GM12878 (cell line): ENCODE measurements around the gene SUB1. TPM values are rescaled to one million over a fixed set of nuclear protein-coding genes. Genes with fewer than 3 reads are reported as not detected.

Experiments used
- ATF3 ChIP-seq: IDR thresholded peaks from 2 replicates; pipeline ENCODE4 v1.6.1; 2011; ENCODE audit warnings: low read depth, mild to moderate bottlenecking, low read length, moderate library complexity, borderline replicate concordance; ENCODE audit errors: extremely low read depth
- ATF7 ChIP-seq: fragments of 450-650 bp; IDR thresholded peaks from 2 replicates; pipeline ENCODE4 v1.6.1; 2016; ENCODE audit warnings: low read depth, mild to moderate bottlenecking
- BACH1 ChIP-seq: fragments of 450-650 bp; IDR thresholded peaks from 2 replicates; pipeline ENCODE4 v1.6.1; 2017; ENCODE audit warnings: mild to moderate bottlenecking, borderline replicate concordance
- BCL11A ChIP-seq: IDR thresholded peaks from 2 replicates; pipeline ENCODE4 v1.6.1; 2011; ENCODE audit warnings: low read depth, low read length
- CEBPB ChIP-seq, 2 experiments: fragments of 150-350 bp in 1 of 2; IDR thresholded peaks; 2 replicates each; pipeline ENCODE4 v1.6.1; 2012 to 2014; ENCODE audit warnings: low read depth in 2 of 2, low read length in 2 of 2, borderline replicate concordance in 1 of 2, inconsistent platforms in 1 of 2
- CREB1 ChIP-seq: IDR thresholded peaks from 2 replicates; pipeline ENCODE4 v1.6.1; 2012; ENCODE audit warnings: low read depth, mild to moderate bottlenecking, inconsistent platforms
- CTCF ChIP-seq, 3 experiments: IDR thresholded peaks in 2 of 3; conservative IDR thresholded peaks in 1 of 3; 2 replicates each; pipeline ENCODE4 v1.5.1; 2011; ENCODE audit warnings: low read depth in 3 of 3, low read length in 3 of 3, mild to moderate bottlenecking in 3 of 3, control low read depth in 2 of 3, moderate library complexity in 2 of 3, inconsistent platforms in 1 of 3, mixed read lengths in 1 of 3; ENCODE audit not compliant: control insufficient read depth in 2 of 3, insufficient read depth in 1 of 3; ENCODE audit errors: extremely low read depth in 1 of 3
- EED ChIP-seq: sonication (generic); IDR thresholded peaks from 2 replicates; pipeline ENCODE4 v1.6.1; 2016; ENCODE audit warnings: antibody characterized with exemption, low read depth
- FOS ChIP-seq: IDR thresholded peaks from 3 replicates; pipeline ENCODE4 v1.6.1; 2011; ENCODE audit warnings: borderline replicate concordance; ENCODE audit not compliant: insufficient read length; ENCODE audit errors: extremely low read depth
- HDGF ChIP-seq: fragments of 450-650 bp; IDR thresholded peaks from 2 replicates; pipeline ENCODE4 v1.6.1; 2016; ENCODE audit warnings: antibody characterized with exemption
- KLF5 ChIP-seq: fragments of 450-650 bp; IDR thresholded peaks from 2 replicates; pipeline ENCODE4 v1.6.1; 2014; ENCODE audit warnings: mild to moderate bottlenecking; ENCODE audit not compliant: partially characterized antibody
- MLLT1 ChIP-seq: fragments of 450-650 bp; IDR thresholded peaks from 2 replicates; pipeline ENCODE4 v1.6.1; 2016; ENCODE audit warnings: mild to moderate bottlenecking
- NFYA ChIP-seq: IDR thresholded peaks from 2 replicates; pipeline ENCODE4 v1.6.1; 2011; ENCODE audit warnings: low read depth, mild to moderate bottlenecking, low read length, improper control_type of control experiment, borderline replicate concordance
- NFYB ChIP-seq: IDR thresholded peaks from 2 replicates; pipeline ENCODE4 v1.6.1; 2011; ENCODE audit warnings: low read depth, mild to moderate bottlenecking, low read length, improper control_type of control experiment, moderate library complexity; ENCODE audit not compliant: insufficient read depth
- NR2C2 ChIP-seq: IDR thresholded peaks from 2 replicates; pipeline ENCODE4 v1.6.1; 2011; ENCODE audit warnings: borderline replicate concordance, low read depth; ENCODE audit not compliant: control insufficient read depth, insufficient read length
- PAX8 ChIP-seq: fragments of 450-650 bp; IDR thresholded peaks from 2 replicates; pipeline ENCODE4 v1.6.1; 2017; ENCODE audit warnings: mild to moderate bottlenecking, moderate library complexity
- SIX5 ChIP-seq: IDR thresholded peaks from 2 replicates; pipeline ENCODE4 v1.6.1; 2011; ENCODE audit warnings: mild to moderate bottlenecking, low read depth, low read length, moderate library complexity; ENCODE audit not compliant: severe bottlenecking
- SRF ChIP-seq, 2 experiments: IDR thresholded peaks; 2 replicates each; pipeline ENCODE4 v1.6.1; 2011; ENCODE audit warnings: low read depth in 2 of 2, low read length in 2 of 2, mild to moderate bottlenecking in 1 of 2, moderate library complexity in 1 of 2
- WRNIP1 ChIP-seq: IDR thresholded peaks from 2 replicates; pipeline ENCODE4 v1.6.1; 2011; ENCODE audit warnings: low read depth, low read length, improper control_type of control experiment, borderline replicate concordance
- ZBTB33 ChIP-seq: fragments of 450-650 bp; IDR thresholded peaks from 2 replicates; pipeline ENCODE4 v1.6.1; 2017; ENCODE audit warnings: mild to moderate bottlenecking
- ZNF24 ChIP-seq: fragments of 450-650 bp; IDR thresholded peaks from 2 replicates; pipeline ENCODE4 v1.6.1; 2017; ENCODE audit warnings: antibody characterized with exemption, mild to moderate bottlenecking
- polyA plus RNA-seq, 11 experiments: library from polyadenylated mRNA; depleted of rRNA in 4 of 11; unstranded in 6 of 11; stranded (reverse) in 5 of 11; fragments of >200 nt; fragmentation: Nextera tagmentation in 4 of 11; fragmentation: Illumina TruSeq in 1 of 11; extraction: Ambion mirVana in 4 of 11; extraction: Trizol in 1 of 11; gene quantifications; 1 replicate in 1 of 11; 2 replicates in 10 of 11; pipeline versions ENCODE4 v1.2.1 to v1.2.3, GENCODE V29; 2011 to 2016; ENCODE audit warnings: inconsistent platforms in 2 of 11, missing spikeins in 2 of 11, low read depth in 1 of 11
- total RNA-seq, 4 experiments: library from RNA; depleted of rRNA in 3 of 4; stranded (reverse); fragments of >200 nt in 3 of 4; fragmentation: Illumina TruSeq in 1 of 4; extraction: Trizol in 1 of 4; gene quantifications; 2 replicates each; pipeline versions ENCODE4 v1.2.1 to v1.2.3, GENCODE V29; 2013 to 2021
- TF ChIP-seq, protein P1 (sequence below): fragments of 450-650 bp; conservative IDR thresholded peaks from 2 replicates; pipeline ENCODE4 v1.6.1; 2017; ENCODE audit warnings: mild to moderate bottlenecking, moderate library complexity

SUB1 gene
- total and polyA plus RNA-seq, 10 of the 15 experiments (the other 5 are each of a cell fraction or from before 2014, with no cell fraction given), result 468 to 2,785 (median 1,145) TPM

DNA sequence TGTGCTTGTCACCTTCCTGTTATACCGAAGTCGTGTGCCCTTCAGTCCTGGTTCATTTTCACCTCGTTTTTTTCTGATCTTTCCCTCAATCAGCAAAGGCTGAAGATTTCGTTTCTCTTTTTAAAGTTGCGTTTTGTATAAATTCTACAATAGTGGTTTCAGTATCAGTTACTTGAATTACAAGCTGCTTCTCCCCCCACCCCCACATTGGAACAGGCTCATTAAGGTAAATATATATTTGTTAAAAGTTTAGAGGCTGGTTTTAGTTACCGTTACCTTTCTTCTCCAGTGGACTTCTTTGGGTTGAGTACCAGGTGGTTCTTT lies 881 bp downstream of the SUB1 start (continued):
- TF ChIP-seq PAX8 (no peak), WRNIP1 (no peak), NFYA (no peak), CREB1 (no peak), SRF (IDR thresholded peaks at IDR 0.05; ENCODE audit: low read depth in 2 of 2, low read length in 2 of 2) (no peak), BACH1 (no peak), ZBTB33 (no peak), MLLT1 (peak; percentile 54; the same call in 1 of the 2 replicates), CTCF (IDR thresholded peaks at IDR 0.05 in 2 of 3, conservative IDR thresholded peaks at IDR 0.05 in 1 of 3; ENCODE audit: control insufficient read depth in 2 of 3, extremely low read depth in 1 of 3, insufficient read depth in 1 of 3, low read depth in 3 of 3, low read length in 3 of 3) (no peak), NFYB (no peak), BCL11A (0 out of 2 replicates have a peak, but pooled peaks have one; percentile 26), ZNF24 (no peak), CEBPB (IDR thresholded peaks at IDR 0.05; ENCODE audit: borderline replicate concordance in 1 of 2, low read depth in 2 of 2, low read length in 2 of 2) (no peak), NR2C2 (no peak), EED (no peak), SIX5 (no peak), KLF5 (no peak), HDGF (no peak), ATF7 (peak; percentile 41; the same call in 1 of the 2 replicates), ATF3 (no peak), FOS (no peak)
- TF ChIP-seq, protein P1, sequence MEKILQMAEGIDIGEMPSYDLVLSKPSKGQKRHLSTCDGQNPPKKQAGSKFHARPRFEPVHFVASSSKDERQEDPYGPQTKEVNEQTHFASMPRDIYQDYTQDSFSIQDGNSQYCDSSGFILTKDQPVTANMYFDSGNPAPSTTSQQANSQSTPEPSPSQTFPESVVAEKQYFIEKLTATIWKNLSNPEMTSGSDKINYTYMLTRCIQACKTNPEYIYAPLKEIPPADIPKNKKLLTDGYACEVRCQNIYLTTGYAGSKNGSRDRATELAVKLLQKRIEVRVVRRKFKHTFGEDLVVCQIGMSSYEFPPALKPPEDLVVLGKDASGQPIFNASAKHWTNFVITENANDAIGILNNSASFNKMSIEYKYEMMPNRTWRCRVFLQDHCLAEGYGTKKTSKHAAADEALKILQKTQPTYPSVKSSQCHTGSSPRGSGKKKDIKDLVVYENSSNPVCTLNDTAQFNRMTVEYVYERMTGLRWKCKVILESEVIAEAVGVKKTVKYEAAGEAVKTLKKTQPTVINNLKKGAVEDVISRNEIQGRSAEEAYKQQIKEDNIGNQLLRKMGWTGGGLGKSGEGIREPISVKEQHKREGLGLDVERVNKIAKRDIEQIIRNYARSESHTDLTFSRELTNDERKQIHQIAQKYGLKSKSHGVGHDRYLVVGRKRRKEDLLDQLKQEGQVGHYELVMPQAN, result no peak
